Left cardiac atrium (tissue), 4 donors: ENCODE measurements around the gene LRRC15. TPM values are rescaled to one million over a fixed set of nuclear protein-coding genes. Genes with fewer than 3 reads are reported as not detected.

Experiments
- ATAC-seq, 2 donors: fragments of 200-7000 bp; cut with Tn5 transposase; one replicate each; pipeline ENCODE4 v1.9.1; 2020; ENCODE audit warnings: mild to moderate bottlenecking in 2 of 2, moderate library complexity in 2 of 2
- DNase-seq: peaks from one replicate; pipeline ENCODE4 v3.0.0-alpha.2; 2020
- intact Hi-C, 2 donors: fragments of 100-400 bp; cut with DNase I; formaldehyde crosslinking; loops; one replicate each; pipeline versions ENCODE4 v1.14.1 to v1.15.1; 2022 to 2023
- total RNA-seq, 2 donors: library from RNA; stranded (reverse); fragmentation: NEBNext Ultra II Directional; extraction: Animal tissue kit (Norgen Biotek cat#: 25700); gene quantifications; one replicate each; pipeline ENCODE4 v1.2.1, GENCODE V29; 2021
- donor health status: DM: no; HTN: yes; CAD: no.
- donor health status: DM: no; HTN: yes; CAD: no; lungs with severe emphysema.
- donor health status: DM: yes; HTN: yes; CAD: no.
- donor health status: Dilated cardiomyopathy.

The LRRC15 gene
- total RNA-seq, 2 donors from 2014 or later, result 0.18 to 0.74 TPM

DNA sequence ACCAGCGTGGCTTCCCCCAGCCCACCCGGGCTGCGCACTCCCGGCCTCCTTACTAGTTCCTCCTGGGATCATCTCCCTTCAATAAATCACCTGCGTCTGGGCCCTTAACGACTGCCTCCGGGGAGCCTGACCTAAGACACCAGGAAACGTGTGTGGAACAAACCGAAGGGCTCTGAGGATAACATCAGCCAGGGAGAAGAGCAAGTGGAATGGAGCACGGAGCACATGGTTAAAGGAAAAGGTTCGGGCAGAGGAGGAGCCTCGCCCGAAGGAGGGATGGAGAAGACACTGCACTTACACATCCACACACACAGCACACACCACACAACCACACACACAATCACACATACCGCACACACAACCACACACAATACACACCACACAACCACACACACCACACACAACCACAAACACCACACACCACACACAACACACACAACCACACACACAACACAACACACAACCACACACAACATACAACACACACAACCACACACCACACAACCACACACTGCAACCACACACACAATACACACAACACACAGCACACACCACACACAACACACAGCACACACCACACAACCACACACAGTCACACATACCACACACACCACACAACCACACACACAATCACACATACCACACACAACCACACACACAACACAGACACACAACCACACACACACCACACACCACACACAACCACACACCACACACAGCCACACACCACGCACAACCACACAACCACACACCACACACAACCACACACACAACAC lies 43.2 kb downstream of the LRRC15 start:
- intact Hi-C loops, result no loop called here
- no peak for DNase-seq
- ATAC-seq, result no peak

DNA sequence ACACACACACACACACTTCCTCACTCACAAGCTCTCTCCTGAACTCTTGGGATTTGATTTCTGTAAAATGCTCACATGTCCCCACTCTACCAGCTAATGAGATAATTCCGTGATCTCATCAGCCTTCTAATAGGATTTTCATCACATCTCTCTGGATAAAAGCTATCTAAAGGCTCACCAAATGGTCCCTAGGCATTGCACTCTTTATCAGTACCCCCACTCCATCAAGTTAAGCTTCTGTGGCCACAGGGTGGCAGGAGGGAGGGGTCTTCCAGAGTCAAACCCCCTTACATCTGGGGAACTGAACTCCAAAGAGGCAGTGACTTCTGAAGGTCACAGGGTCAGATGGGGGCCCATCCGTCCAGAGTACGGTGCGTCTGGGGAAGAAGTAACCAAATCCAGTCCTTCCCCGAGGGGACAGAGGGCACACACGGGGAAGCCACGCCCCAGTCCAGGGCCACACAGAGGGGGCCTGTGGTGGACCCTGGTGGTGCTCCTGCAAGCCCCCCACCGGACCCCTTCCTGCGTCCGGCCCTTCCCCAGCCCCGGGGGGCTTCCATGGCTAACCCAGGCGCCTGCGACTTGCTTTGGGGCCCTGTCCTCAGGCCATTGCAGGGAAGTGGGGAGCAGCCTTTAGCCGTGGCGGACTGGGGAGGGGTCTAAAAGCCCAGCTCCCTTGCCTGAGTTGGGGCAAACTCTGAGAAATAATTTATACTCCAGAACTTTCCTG lies 44.0 kb downstream of the LRRC15 start:
- DNase-seq, result no peak
- intact Hi-C loops, result no loop called here
- no peak for ATAC-seq

- DNase-seq (no peak), ATAC-seq (no peak)
- intact Hi-C loops, result no loop called here
These were observed 44.7 kb downstream of the LRRC15 start for GRCh38 chr3:194324823-194325327.

- intact Hi-C loops, result no loop called here
- DNase-seq, result peak; percentile 89
- ATAC-seq, result peak; percentile 79 to 87
These were observed 45.5 kb downstream of the LRRC15 start for GRCh38 chr3:194323785-194324735.

DNA sequence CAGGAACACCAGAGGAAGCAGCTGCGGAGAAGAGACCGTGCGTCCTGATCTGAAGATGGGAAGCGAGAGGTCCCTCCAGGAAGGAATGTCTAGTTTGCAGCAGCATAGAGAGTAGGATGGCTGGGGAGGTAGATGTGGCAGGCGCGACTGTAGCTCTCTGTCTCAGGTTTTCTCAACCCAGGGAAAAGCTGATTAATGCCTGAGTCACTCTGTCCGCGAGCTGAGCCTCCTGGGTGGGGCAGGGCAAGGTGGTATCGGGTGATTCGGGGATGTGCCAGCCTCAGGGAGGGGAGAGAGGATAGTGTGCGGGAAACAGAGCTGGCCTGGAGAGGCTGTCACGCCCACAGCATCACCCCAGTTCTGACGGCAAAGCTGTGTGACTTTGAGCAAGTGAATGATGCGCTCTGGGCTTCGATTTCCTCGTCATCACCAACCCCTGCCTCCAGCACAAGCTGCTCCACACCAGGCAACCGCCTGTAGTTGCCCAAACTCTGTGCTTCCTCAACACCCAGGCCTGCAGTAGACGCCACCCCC lies 46.8 kb downstream of the LRRC15 start:
- intact Hi-C loops, result no loop called here
- ATAC-seq, result peak in 1 of 2 donors; percentile 63
- DNase-seq, result peak; percentile 34

- no peak for DNase-seq
- no peak for ATAC-seq
- intact Hi-C loops, result no loop called here
These were observed 47.6 kb downstream of the LRRC15 start for GRCh38 chr3:194321693-194322640.

- DNase-seq (no peak), ATAC-seq (no peak)
- intact Hi-C loops, result no loop called here
These were observed 48.7 kb downstream of the LRRC15 start for GRCh38 chr3:194320744-194321243.

- ATAC-seq, result no peak
- intact Hi-C loops, result no loop called here
- DNase-seq, result no peak
These were observed 49.4 kb downstream of the LRRC15 start for GRCh38 chr3:194320100-194320499.

DNA sequence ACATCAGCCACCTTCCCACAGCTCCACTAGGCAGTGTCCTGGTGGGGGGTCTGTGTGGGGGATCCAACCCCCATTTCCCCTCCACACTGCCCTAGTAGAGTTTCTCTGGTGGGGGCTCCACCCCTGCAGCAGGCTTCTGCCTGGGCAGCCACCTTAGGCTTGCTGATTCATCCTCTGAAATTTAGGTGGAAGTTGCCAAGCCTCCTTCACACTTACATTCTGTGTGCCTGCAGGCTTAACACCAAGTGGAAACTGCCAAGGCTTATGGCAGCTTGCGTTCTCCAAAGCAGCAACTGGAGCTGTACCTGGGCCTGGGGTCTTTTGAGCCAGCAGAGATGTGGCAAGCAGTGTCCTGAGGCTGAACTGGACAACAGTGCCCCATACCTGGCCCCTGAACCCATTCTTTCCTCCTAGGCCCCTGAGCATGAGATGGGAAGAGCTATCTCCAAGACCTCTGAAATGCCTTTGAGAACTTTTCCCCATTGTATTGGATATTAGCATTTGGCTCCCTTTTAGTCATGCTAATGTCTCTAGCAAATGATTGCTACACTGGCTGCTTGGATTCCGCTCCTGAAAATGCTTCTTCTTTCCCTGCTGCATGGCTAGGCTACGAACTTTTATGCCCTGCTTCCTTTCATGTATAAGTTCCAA lies 50.9 kb downstream of the LRRC15 start:
- intact Hi-C loops, result loop anchor here (5.0 to 10.0 kb wide), 5 partner anchors 124 to 536 kb away; no protein-coding TSS in a partner anchor
- ATAC-seq (no peak), DNase-seq (no peak)

GRCh38 chr3:194316918-194317317 lies 52.6 kb downstream of the LRRC15 start:
- ATAC-seq (no peak), DNase-seq (no peak)
- intact Hi-C loops, result loop anchor here (5.0 to 10.0 kb wide), 5 partner anchors 122 to 535 kb away; no protein-coding TSS in a partner anchor

DNA sequence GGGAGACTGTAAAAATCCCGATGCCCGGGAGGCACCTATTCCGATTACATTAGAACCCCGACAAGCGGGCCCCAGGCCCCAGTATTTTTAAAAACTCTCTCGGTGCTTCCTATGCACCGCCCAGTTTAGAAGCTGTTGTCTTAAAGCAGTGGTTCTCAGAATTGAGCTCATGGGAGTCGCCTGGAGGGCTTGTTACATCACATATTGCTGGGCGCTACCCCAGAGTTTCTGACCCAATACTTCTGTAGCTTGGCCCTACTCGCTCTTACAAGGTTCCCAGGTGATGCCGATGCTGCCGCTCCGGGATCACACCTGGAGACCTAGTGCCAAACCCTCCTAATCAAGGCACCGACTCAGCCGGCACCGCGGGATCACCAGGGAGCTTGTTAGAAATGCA lies 53.6 kb downstream of the LRRC15 start:
- DNase-seq (peak; percentile 28), ATAC-seq (peak; percentile 13 to 29)
- intact Hi-C loops, result loop anchor here (1.0 to 10.0 kb wide), 7 partner anchors 121 to 536 kb away; partner anchors contain the start of gene HES1 (in 1 of the 2)

DNA sequence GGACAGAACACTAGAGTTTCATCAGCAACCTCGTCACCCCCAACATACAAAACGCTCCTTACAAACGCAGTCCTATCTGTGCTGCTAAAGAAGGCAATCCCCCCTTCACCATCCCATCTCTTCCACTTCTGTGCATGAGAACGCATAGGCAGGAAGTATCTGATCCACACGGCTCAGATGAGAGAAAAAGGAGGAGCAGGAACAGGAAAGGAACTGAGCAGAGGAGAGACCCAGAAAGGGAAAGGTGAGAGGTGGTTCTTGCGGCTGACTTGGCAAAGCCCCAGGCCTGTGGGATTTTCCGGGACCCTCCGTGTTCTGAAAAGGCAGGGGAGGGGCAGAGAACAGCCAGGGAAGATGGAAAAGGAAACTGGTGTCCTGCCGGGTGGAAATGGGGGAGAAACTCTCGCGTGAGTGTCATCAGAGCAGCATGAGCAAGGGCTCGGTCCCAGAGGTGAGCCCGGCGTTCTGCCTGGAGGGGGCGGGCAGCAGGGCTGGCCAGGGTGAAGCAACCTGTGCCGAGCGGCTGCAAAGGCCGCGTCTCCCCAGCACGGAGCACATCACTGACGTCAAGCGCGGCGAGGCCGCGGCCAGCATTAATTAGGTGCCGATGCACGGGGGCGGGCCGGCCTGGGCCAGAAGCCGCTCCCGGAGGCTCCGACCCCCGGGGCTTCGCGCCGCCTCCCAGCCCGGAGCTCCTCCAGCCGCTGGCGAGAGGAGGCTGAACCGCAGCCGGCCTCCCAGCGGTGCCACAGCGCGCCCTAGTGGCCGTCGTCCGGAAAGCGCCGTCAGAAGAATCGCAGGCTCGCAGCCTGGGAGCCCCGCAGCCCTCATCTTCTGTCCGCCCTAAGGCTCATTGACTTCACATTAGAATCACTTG lies 54.2 kb downstream of the LRRC15 start:
- intact Hi-C loops, result loop anchor here (1.0 to 10.0 kb wide), 7 partner anchors 121 to 535 kb away; partner anchors contain the start of gene HES1 (in 1 of the 2)
- peak; percentile 91 for DNase-seq
- peak; percentile 85 to 93 for ATAC-seq

- intact Hi-C loops, result loop anchor here (1.0 to 10.0 kb wide), 7 partner anchors 120 to 534 kb away; partner anchors contain the start of gene HES1 (in 1 of the 2)
- no peak for ATAC-seq
- peak; percentile 20 for DNase-seq
These were observed 55.0 kb downstream of the LRRC15 start for GRCh38 chr3:194314388-194315068.

DNA sequence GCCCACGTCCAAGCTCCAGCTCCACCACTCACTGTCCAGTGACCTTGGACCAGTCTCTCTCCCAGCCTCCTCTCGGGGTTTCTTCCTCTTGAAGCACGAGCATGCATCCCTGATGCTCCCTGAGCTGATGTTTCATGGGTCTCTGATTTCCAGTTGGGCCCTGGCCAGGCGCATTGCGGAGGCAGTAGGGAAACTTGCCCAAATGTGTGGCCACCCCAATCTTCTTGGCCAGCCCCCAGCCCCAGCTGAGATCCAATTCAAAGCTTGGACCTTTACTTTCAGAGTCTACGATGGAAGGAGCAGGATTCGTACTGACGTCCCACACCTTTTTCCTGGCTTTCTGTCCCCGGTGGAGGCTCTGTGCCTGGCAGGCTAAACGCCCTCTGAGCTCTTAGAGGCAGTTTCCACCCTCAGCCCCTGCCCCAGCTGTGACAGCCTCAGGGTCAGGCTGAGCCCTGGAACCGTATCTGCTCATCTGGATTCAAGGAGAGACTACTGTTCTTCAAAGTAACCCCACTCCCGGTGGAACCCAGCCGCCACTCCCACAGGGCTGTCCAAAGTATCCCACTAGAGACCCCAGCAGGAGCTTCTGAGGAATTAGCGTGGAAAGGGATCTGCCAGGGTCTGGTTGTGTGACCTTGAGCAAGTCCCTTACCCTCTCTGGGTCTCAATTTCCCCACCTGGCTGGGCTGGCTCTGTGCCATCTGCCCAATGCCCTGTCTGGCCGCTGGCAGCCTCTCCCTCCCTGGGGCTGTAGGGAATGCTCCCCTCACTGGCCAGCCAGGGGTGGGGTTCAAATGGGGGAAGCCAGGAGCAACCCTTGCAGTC lies 55.8 kb downstream of the LRRC15 start:
- intact Hi-C loops, result loop anchor here in 1 of 2 donors (2.0 to 10.0 kb wide), 3 partner anchors 119 to 177 kb away; partner anchors contain the start of gene HES1
- DNase-seq, result peak; percentile 77
- peak; percentile 2 to 41 for ATAC-seq
